OCI-LY3 (cell line): ENCODE data around the gene EVI5L.

ENCODE experiments used
- EZH2phosphoT487 ChIP-seq: fragments of 200-600 bp; shearing (Covaris generic); IDR thresholded peaks from 2 replicates; pipeline ENCODE4 v1.6.1; 2018; ENCODE audit warnings: antibody characterized with exemption, mixed run types, low read depth
- TF ChIP-seq, protein P1 (sequence below): fragments of 200-600, 300-600 bp; sonication (generic); IDR thresholded peaks from 2 replicates; pipeline ENCODE4 v1.5.1; 2014; ENCODE audit warnings: antibody characterized with exemption, low read length, low read depth

DNA sequence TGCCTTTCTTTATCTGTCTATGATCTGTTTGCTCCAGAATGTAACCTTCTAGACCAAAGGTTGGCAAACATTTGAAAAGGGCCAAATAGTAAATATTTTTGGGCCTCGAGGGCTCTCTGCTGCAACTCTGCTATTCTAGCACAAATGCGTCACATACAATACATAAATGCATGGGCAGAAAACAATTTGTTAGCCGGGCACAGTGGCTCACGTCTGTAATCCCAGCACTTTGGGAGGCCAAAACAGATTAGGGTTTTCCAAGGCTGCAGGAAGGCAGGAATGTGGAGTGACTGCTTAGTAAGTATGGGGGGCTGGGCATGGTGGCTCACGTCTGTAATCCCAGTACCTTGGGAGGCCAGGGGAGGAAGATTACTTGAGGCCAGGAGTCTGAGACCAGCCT, 21.9 kb upstream of the EVI5L start:
- TF ChIP-seq, protein P1, sequence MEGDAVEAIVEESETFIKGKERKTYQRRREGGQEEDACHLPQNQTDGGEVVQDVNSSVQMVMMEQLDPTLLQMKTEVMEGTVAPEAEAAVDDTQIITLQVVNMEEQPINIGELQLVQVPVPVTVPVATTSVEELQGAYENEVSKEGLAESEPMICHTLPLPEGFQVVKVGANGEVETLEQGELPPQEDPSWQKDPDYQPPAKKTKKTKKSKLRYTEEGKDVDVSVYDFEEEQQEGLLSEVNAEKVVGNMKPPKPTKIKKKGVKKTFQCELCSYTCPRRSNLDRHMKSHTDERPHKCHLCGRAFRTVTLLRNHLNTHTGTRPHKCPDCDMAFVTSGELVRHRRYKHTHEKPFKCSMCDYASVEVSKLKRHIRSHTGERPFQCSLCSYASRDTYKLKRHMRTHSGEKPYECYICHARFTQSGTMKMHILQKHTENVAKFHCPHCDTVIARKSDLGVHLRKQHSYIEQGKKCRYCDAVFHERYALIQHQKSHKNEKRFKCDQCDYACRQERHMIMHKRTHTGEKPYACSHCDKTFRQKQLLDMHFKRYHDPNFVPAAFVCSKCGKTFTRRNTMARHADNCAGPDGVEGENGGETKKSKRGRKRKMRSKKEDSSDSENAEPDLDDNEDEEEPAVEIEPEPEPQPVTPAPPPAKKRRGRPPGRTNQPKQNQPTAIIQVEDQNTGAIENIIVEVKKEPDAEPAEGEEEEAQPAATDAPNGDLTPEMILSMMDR, result no peak
- no peak for TF ChIP-seq EZH2phosphoT487
